ENCODE results near the gene CFAP74. TPM values are rescaled to one million over a fixed set of nuclear protein-coding genes. Genes with fewer than 3 reads are reported as not detected.

Gene CFAP74
- total and polyA plus RNA-seq, 2 of the 13 experiments (the other 11 are each of a cell fraction or from before 2014, with no cell fraction given): 0.27 to 0.62 TPM

DNA sequence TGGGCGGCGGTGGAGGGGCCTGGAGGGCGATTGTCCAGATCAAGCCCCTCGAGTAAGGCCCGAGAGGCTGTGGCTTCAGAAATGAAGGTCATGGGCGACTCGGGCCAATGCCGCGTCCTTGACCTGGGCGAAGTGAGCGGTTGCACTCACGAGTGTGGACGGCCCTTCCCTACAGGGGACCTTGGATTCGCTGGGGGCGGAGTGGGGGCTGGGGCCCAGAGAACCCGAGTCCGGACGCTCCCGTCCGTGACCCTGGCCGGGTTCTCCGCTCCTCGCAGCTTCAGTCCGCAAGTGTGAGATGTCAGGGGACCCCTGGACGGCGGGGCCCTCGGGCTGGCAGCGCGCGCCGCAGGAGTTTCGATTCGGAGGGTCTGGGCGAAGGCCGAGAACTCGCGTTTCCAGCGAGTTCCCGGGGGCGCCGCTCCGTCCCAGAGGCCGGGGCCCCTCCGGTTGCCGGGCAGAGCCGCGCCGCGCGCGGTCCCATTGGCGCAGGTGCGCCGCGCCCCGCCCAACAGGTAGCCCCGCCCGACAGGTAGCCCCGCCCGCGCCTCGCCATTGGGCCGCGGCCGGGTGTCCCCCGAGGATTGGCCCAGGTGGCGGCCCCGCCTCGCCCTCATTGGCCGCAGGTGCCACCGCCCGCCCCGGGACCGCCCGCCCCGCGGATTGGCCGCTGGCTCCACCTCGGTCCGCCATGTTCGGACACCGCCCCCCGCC, 46.3 kb upstream of the CFAP74 start, which contains the start of gene PRKCZ (continued):
- TF ChIP-seq ZNF142 (CRISPR knock-in tag; IDR thresholded peaks at IDR 0.05): no peak; the same call in 1 of the 2 replicates
- TF ChIP-seq ZNF138 (CRISPR knock-in tag; IDR thresholded peaks at IDR 0.05; ENCODE audit: low read depth): no peak
- peak; percentile 78 for TF ChIP-seq NR2F6 (IDR thresholded peaks at IDR 0.05)
- TF ChIP-seq NR2F6 (CRISPR knock-in tag; IDR thresholded peaks at IDR 0.05): peak; percentile 68; the same call in 1 of the 2 replicates
- no peak for TF ChIP-seq ZNF800 (CRISPR knock-in tag; IDR thresholded peaks at IDR 0.05)
- TF ChIP-seq, protein P1, sequence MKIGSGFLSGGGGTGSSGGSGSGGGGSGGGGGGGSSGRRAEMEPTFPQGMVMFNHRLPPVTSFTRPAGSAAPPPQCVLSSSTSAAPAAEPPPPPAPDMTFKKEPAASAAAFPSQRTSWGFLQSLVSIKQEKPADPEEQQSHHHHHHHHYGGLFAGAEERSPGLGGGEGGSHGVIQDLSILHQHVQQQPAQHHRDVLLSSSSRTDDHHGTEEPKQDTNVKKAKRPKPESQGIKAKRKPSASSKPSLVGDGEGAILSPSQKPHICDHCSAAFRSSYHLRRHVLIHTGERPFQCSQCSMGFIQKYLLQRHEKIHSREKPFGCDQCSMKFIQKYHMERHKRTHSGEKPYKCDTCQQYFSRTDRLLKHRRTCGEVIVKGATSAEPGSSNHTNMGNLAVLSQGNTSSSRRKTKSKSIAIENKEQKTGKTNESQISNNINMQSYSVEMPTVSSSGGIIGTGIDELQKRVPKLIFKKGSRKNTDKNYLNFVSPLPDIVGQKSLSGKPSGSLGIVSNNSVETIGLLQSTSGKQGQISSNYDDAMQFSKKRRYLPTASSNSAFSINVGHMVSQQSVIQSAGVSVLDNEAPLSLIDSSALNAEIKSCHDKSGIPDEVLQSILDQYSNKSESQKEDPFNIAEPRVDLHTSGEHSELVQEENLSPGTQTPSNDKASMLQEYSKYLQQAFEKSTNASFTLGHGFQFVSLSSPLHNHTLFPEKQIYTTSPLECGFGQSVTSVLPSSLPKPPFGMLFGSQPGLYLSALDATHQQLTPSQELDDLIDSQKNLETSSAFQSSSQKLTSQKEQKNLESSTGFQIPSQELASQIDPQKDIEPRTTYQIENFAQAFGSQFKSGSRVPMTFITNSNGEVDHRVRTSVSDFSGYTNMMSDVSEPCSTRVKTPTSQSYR (CRISPR knock-in tag; IDR thresholded peaks at IDR 0.05; ENCODE audit: borderline replicate concordance): peak; percentile 34; the same call in 1 of the 2 replicates
- TF ChIP-seq HCFC1 (IDR thresholded peaks at IDR 0.05; ENCODE audit: low read depth, low read length): no peak
- no peak for TF ChIP-seq ZNF510 (CRISPR knock-in tag; IDR thresholded peaks at IDR 0.05; ENCODE audit: low read depth)
- TF ChIP-seq ZSCAN29 (CRISPR knock-in tag; conservative IDR thresholded peaks at IDR 0.05): no peak
- TF ChIP-seq SMC3 (IDR thresholded peaks at IDR 0.05; ENCODE audit: low read length): no peak
- TF ChIP-seq, protein P2, sequence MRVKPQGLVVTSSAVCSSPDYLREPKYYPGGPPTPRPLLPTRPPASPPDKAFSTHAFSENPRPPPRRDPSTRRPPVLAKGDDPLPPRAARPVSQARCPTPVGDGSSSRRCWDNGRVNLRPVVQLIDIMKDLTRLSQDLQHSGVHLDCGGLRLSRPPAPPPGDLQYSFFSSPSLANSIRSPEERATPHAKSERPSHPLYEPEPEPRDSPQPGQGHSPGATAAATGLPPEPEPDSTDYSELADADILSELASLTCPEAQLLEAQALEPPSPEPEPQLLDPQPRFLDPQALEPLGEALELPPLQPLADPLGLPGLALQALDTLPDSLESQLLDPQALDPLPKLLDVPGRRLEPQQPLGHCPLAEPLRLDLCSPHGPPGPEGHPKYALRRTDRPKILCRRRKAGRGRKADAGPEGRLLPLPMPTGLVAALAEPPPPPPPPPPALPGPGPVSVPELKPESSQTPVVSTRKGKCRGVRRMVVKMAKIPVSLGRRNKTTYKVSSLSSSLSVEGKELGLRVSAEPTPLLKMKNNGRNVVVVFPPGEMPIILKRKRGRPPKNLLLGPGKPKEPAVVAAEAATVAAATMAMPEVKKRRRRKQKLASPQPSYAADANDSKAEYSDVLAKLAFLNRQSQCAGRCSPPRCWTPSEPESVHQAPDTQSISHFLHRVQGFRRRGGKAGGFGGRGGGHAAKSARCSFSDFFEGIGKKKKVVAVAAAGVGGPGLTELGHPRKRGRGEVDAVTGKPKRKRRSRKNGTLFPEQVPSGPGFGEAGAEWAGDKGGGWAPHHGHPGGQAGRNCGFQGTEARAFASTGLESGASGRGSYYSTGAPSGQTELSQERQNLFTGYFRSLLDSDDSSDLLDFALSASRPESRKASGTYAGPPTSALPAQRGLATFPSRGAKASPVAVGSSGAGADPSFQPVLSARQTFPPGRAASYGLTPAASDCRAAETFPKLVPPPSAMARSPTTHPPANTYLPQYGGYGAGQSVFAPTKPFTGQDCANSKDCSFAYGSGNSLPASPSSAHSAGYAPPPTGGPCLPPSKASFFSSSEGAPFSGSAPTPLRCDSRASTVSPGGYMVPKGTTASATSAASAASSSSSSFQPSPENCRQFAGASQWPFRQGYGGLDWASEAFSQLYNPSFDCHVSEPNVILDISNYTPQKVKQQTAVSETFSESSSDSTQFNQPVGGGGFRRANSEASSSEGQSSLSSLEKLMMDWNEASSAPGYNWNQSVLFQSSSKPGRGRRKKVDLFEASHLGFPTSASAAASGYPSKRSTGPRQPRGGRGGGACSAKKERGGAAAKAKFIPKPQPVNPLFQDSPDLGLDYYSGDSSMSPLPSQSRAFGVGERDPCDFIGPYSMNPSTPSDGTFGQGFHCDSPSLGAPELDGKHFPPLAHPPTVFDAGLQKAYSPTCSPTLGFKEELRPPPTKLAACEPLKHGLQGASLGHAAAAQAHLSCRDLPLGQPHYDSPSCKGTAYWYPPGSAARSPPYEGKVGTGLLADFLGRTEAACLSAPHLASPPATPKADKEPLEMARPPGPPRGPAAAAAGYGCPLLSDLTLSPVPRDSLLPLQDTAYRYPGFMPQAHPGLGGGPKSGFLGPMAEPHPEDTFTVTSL (CRISPR knock-in tag; IDR thresholded peaks at IDR 0.05; ENCODE audit: borderline replicate concordance): no peak
- no peak for TF ChIP-seq ZNF572 (CRISPR knock-in tag; IDR thresholded peaks at IDR 0.05)

Measured in HepG2 (cell line).